NCI-H748 (cell line): Measurements from ENCODE around the gene EPHB4.
A peak's percentile ranks its signal among the peaks of the same experiment; 100 is the strongest.

Source experiments
- DNase-seq: peaks from one replicate; lab custom pipeline; 2025; ENCODE audit not compliant: unreplicated experiment; lab: John Stamatoyannopoulos, UW

Gene EPHB4

DNA sequence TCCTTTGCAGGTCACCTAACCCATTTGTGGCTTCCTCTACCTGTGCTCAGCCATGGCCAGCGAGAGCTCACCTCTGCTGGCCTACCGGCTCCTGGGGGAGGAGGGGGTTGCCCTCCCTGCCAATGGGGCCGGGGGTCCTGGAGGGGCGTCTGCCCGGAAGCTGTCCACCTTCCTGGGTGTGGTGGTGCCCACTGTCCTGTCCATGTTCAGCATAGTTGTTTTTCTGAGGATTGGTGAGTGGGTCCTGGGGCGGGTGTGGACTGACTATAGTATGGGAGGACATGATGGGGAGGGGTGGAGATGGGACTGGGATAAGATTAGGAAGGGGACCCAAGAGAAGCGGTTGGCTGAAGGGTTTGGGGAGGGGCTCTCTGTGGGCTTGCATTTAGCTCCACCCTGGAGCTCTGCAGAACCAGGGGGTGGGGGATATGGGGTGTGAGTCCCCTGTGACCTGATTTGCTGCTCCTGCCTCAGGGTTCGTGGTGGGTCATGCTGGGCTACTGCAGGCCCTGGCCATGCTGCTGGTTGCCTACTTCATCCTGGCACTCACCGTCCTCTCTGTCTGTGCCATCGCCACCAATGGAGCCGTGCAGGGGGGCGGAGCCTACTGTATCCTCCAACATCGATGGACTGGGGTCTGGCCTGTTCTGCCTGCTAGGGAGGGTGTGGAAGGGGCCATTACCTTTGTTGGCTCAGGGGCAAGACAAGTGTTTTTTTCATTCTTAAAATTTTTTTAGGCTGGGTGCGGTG lies 27.0 kb upstream of the EPHB4 start:
- DNase-seq = peak; percentile 4

DNA sequence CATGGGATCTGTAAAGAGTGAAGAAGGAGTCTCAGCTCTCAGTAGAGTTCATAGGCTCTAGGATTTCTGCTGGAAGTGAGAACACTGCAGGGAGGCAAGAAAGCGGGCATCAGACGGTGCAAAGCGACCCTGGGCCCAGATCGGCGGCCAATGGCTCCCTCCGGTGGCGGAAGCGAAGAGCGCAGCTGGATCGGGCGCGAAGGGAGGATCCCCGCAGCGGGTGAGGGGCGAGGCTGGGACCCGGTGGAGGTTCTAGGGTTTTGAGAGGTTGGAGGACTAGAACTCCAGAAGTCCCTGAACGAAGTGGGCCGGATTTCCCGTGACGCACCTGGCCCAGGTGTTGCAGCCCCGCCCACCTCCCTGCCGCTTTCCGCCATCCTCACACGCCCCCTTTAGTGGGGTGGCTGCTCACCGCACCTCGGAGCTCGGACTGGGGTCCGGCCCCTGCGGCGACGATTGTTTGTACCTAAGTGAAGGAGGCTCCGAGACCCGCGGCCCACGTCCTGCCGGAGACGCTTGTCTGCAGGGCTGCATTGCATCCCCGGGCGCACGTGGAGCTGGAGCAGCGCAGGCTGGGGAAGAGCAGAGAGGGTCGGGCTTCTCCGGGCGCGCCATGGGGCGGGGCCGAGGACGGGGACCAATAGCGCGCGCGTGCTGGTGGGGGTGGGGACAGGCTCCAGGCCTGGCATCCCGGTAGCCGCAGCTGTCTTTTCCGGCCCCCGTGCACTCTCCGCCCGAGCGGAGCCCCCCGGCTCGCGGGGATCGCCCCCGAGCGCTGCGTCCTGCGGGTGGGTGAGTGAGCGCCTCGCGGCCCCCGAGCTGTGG lies 24.9 kb upstream of the EPHB4 start, which contains the start of gene SLC12A9:
Gene SLC12A9, plus strand, starts transcription at position 666 of the 825 bp plus-strand sequence. CDS start 1,485 bp downstream, outside the sequence.
- peak; percentile 93 for DNase-seq

DNA sequence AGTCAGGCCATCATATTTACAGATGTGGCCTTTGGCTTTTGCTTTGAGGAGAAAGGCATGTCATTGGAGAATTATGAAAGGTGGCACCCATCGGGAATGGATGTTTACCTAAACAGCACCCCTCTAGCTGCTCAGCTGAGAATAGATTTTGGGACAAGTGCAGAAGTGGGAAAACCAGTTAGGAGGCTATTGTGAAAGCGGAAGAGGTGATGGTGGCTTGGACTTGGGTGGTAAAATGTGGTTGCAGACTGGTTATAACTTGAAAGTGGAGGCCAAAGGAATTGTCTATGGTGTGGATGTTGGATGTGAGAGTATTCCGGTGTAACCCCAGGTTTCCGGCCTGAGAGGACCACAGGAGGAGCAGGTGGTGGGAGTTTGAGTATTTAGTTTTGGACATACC lies 20.0 kb upstream of the EPHB4 start:
- no peak for DNase-seq

GRCh38 chr7:100840470-100841100 lies 13.3 kb upstream of the EPHB4 start:
- no peak for DNase-seq

- no peak for DNase-seq
Observed at GRCh38 chr7:100839361-100839760, 12.0 kb upstream of the EPHB4 start.

DNA sequence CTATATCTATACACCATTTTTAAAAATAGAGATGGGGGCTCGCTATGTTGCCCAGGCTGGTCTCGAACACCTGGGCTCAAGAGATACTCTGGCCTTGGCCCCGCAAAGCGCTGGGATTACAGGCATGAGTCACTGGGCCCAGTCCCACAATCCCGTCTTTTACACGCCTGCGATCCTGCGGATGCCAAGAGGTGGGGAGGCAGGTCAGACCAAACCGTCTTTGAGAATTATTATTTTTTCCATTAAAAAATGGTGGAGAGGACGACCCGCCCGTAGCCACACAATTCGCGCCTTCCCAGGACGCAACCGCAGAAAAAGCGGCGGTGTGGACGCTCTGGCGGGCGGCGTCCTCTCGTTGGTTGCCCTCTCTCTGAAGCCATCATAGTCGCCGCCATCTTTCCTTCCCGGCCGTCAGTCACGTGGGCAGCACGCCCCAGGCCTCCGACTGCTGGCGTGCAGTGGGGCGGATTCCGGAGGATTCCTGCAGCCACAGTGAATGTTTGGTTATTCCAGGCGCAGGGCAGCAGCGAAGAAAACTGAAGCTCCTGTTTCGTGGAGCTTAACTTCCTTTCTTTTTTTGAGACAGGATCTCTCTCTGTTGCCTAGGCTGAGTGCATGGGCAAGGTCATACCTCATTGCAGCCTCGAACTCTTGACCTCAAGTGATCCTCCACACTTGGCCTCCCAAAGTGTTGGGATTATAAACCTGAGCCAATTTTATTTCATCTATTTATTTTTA lies 9.9 kb upstream of the EPHB4 start:
- no peak for DNase-seq

DNA sequence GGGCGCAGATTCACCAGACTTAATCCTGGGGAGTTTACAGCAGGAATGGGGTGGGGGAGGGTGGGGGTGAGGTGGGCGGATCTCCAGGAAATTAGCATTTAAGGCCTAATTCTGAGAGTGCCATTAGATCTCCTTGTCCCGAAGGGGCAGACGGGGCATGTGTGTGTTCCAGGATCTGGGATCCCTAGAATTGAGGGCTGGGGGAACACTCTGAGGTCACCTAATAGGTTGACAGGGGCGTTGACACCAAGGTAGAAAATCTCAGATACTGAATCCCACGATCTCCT lies 9.4 kb upstream of the EPHB4 start:
- DNase-seq = no peak

- no peak for DNase-seq
Observed at GRCh38 chr7:100835903-100836811, 8.8 kb upstream of the EPHB4 start.

- DNase-seq = no peak
Observed at GRCh38 chr7:100832281-100832633, 4.9 kb upstream of the EPHB4 start.

DNA sequence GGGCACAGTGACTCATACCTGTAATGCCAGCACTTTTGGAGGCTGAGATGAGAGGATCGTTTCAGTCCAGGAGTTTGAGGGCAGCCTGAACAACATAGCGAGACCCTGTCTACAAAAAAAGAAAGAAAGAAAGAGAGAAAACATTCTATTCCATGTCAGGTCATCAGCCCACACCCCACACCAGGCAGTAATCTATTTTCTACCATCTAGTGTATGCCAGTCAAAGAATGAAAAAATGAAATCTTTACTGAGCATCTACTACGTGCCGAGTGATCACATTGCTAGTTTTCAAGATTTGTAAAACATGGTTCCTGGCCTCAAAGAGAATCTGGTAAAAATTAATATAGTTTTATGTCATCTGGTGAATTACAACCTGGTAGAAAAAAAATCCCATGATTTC lies 3.1 kb upstream of the EPHB4 start:
- no peak for DNase-seq

DNA sequence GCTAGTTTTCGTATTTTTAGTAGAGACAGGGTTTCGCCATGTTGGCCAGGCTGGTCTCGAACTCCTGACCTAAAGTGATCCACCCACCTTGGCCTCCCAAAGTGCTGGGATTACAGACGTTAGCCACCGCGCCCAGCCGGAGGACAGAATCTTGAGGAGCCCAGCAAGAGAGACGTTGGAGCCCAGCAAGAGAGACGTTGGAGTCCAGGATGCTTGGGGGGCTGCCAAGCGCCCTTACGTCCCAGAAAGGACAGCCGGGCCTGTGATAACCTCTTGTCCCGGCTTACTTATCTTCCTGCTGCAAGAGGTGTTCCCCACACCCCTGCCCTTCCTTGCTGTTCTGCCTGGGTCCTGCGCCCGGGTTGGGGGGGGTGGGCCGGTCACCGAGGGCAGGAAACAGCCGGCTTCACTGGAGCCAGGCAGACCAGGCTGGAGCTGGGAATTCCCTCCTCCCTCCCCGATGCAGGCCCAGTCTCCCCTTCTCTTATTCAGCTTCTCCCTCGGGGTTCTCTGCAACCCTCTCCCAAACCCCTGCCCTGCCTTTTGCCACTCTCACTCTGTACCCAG lies 1.9 kb upstream of the EPHB4 start:
- no peak for DNase-seq

DNA sequence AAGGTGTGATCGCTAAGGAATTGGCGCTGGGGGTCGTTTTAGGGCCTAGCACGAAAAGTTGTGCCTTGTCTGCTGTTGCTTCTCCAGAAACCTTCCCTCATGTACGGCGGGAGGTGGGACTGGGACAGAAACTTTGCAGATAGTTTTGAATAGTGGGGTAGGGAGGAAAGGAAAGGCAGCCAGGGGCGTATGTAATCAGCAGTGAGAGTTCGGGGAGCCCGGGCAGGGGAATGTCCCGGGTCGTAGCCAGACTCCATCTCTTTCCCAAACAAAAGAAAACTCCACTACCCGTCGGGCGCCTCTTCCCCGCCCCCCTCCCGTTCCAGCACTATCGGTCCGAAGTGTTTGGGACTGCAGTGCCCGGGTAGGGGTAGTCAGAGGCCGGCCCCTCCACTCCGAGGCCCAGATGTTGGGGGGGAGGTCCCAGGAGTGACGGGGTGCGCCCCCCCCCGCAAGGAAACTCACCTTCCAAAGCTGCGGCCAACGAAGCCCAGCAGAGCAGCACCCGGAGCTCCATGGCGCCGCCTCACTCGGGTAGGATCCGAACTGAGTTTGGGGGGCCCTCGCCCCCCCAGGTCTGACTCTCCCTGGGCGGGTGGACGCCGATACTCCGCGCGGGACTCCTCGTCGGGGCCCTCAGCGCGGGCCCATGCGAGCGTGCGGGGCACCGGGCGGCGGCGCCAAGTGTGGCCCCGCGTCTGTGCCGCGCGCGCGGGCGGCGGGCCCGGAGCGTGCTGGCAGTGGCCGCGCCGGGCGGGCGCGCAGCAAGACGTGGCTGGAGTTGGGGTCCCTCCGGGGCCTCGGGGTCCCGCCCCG lies 601 bp downstream of the EPHB4 start:
- peak; percentile 25 for DNase-seq

GRCh38 chr7:100825751-100826513 lies 1.4 kb downstream of the EPHB4 start:
- peak; percentile 2 for DNase-seq

- DNase-seq = peak; percentile 40
Observed at GRCh38 chr7:100825215-100825671, 2.1 kb downstream of the EPHB4 start.

GRCh38 chr7:100824499-100825214 lies 2.7 kb downstream of the EPHB4 start:
- DNase-seq = no peak

DNA sequence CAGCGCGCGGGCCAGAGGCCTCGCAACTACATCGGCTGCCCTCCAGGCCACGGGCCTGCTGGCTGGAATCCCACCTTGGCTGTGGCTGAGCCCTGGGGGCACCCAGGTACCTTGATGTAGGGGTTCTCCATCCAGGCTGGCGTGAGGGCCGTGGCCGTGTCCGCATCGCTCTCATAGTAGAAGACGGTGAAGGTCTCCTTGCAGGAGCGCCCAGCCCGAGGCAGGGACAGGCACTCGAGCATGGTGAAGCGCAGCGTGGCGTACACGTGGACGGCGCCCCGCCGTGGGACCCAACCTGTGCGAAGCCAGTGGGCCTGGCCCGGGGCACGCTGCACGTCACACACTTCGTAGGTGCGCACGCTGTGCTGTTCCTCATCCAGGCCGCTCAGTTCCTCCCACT lies 3.8 kb downstream of the EPHB4 start:
- DNase-seq = no peak

- no peak for DNase-seq
Observed at GRCh38 chr7:100823140-100823525, 4.2 kb downstream of the EPHB4 start.
